ENCODE data around the gene DCUN1D5. TPM values are rescaled to one million over a fixed set of nuclear protein-coding genes. Genes with fewer than 3 reads are reported as not detected.

Gene DCUN1D5
- 69.1 and 75.0 TPM in 2 replicates for total RNA-seq

DNA sequence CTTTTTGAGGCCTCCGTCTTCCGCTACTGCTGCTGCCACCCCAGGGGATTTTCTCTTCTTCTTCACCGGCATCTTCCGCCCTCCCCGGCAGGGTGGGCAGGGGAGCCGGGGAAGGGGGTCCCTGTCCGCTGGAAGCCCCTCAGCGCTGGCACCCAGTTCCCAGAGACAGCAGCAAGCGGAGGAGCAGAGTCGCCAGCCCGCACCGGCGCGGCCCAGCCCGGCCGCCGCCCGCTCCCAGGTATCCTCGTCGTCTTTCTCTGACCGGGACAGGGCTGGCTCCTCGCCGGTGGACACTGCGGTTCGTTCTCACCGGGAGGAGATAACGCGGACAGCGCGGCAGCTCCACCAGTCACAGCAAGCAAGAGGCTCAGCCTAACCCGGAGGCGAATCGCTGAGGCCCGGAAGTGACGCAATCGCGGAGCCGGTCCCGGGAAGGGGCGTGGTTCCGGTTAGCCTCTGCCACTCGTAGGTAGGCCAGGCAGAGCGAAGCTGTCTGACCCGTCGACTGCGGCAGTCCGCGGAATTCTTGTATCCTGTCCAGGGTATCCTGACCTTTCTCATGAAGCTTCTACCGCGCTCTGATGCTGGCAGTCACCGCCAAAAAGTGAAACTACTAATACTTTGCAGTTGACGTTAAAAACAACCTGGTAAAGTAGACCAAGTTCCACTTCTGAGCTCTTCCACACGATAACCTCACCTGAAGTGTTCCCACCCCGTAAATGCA is at the start of gene DCUN1D5:
DCUN1D5 (minus strand) TSS at position 360 of the 724 bp plus-strand sequence; CDS start at position 72, 288 bp downstream.

DNA sequence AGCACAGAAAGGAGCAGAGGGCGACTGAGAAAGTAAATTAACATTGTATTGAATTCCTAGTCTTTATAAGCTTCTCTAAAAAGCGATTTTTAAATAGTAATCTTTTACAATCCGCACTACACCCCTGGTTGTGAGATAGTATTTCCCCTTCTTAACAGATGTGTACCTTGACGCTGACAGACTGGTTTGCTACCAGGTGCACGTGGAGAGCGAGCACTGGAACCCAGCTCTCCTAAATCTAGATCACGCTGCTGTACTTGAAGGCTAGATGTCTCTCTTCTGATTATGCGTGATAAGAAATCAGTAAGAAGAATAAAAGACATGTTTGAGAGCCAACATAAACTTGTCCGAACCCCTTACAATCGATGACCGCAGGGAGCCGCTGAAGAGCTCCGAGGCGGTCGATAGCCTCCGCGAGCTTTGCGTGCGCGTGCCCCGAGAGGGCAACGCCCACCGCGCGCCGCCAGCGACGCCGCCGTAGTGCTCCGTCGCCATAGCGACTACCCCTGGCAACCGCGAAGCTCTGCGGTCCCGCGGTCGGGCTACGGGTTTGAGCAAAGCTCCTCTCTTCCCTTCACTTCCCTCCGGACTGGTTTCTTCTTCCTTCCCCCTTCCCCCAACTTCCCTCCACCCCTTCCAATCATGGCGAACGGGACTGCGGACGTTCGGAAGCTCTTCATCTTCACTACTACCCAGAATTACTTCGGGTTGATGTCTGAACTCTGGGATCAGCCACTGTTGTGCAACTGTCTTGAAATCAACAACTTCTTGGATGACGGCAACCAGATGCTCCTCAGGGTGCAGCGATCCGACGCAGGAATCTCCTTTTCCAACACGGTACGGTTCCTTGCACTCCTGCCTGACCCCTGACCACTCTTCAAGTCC is 17.2 kb upstream of the DCUN1D5 start, which contains the start of gene DYNC2H1:
DYNC2H1 (plus strand) TSS at position 494 of the 885 bp plus-strand sequence; CDS start at position 643, 149 bp downstream.

Other genes starting within 250 kb of the DCUN1D5 start
- 54.4 and 65.3 TPM in 2 replicates for gene MMP3, start 248.6 kb downstream of the DCUN1D5 start, total RNA-seq
- gene MMP12, start 217.2 kb downstream of the DCUN1D5 start, total RNA-seq = 0.11 TPM in 1 of 2 replicates, not detected in the other
- gene MMP13, start 136.4 kb downstream of the DCUN1D5 start, total RNA-seq = 0.11 TPM in 1 of 2 replicates, not detected in the other
- gene DYNC2H1, start 17.3 kb upstream of the DCUN1D5 start, total RNA-seq = 69.8 and 91.6 TPM in 2 replicates

Data from uterine smooth muscle cell (primary cell).